Cardiac muscle cell (in vitro differentiated cells and primary cell): ENCODE data around the gene XYLT1. TPM values are rescaled to one million over a fixed set of nuclear protein-coding genes. Genes with fewer than 3 reads are reported as not detected.

Experiments used
- DNase-seq, 2 donors: peaks; one replicate each; pipeline versions ENCODE4 v3.0.0 to v3.0.0-alpha.2; 2010 to 2017; ENCODE audit warnings: low read depth in 1 of 2, low spot score in 1 of 2
- H3K27ac ChIP-seq: fragments of 200-600 bp; sonication (generic); 2 replicates; pipeline ENCODE4 v1.5.1; 2016
- H3K27me3 ChIP-seq: fragments of 200-600 bp; sonication (generic); 2 replicates; pipeline ENCODE4 v1.6.0; 2016; ENCODE audit warnings: control low read depth
- H3K36me3 ChIP-seq: fragments of 200-600 bp; sonication (generic); 2 replicates; pipeline ENCODE4 v1.5.1; 2016; ENCODE audit warnings: control low read depth
- H3K4me1 ChIP-seq: fragments of 200-600 bp; sonication (generic); 2 replicates; pipeline ENCODE4 v1.8.1; 2017; ENCODE audit warnings: low read depth, mild to moderate bottlenecking, mixed run types
- H3K4me3 ChIP-seq: fragments of 200-600 bp; sonication (generic); 2 replicates; pipeline ENCODE4 v1.5.1; 2016; ENCODE audit warnings: mild to moderate bottlenecking
- H3K9me3 ChIP-seq: fragments of 200-600 bp; sonication (generic); 2 replicates; pipeline ENCODE4 v1.5.1; 2017; ENCODE audit warnings: low read depth, mild to moderate bottlenecking, control low read depth
- polyA plus RNA-seq: library from polyadenylated mRNA; unstranded; fragments of >200 nt; fragmentation: Nextera tagmentation; extraction: Ambion mirVana; gene quantifications from 2 replicates; pipeline ENCODE4 v1.2.1, GENCODE V29; 2016
- total RNA-seq: library from RNA; depleted of rRNA; stranded (reverse); fragments of >200 nt; gene quantifications from 2 replicates; pipeline ENCODE4 v1.2.3, GENCODE V29; 2016
- TF ChIP-seq, protein P1 (sequence below): IDR thresholded peaks from 2 replicates; pipeline ENCODE4 v1.5.1; 2012; ENCODE audit warnings: low read depth, mild to moderate bottlenecking, low read length

The XYLT1 gene
- total and polyA plus RNA-seq, 2 experiments from 2014 or later: 3.1 to 7.2 TPM

DNA sequence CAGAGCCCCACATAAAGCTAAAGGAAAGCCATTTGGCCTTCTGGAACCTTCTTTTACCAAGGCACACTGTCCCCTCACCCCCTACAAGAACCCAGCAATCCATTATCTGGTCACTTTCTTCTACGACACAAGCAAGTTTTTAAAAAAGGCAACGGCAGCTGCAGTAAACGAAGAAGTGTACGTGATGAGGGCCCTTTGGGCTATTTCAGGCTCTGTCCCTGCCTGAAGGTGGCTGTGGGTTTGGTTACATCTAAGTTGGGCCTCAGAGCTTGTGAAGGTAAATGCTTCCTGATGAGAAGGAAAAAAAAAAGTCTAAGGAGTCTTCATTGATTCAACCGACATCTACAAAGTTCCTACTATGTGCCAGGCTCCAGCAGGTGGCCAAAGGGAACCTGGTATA is 35.4 kb downstream of the XYLT1 start:
- H3K4me3 ChIP-seq: no peak overlapping the region
- H3K27me3 ChIP-seq: no peaks in the 10 kb centered on the region
- H3K9me3 ChIP-seq: no peaks in the 10 kb centered on the region
- H3K4me1 ChIP-seq: peaks cover 27% of the 10 kb centered on the region
- H3K27ac ChIP-seq: peak overlapping the region; percentile 21
- TF ChIP-seq, protein P1, sequence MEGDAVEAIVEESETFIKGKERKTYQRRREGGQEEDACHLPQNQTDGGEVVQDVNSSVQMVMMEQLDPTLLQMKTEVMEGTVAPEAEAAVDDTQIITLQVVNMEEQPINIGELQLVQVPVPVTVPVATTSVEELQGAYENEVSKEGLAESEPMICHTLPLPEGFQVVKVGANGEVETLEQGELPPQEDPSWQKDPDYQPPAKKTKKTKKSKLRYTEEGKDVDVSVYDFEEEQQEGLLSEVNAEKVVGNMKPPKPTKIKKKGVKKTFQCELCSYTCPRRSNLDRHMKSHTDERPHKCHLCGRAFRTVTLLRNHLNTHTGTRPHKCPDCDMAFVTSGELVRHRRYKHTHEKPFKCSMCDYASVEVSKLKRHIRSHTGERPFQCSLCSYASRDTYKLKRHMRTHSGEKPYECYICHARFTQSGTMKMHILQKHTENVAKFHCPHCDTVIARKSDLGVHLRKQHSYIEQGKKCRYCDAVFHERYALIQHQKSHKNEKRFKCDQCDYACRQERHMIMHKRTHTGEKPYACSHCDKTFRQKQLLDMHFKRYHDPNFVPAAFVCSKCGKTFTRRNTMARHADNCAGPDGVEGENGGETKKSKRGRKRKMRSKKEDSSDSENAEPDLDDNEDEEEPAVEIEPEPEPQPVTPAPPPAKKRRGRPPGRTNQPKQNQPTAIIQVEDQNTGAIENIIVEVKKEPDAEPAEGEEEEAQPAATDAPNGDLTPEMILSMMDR: no peak
- H3K36me3 ChIP-seq: no peaks in the 10 kb centered on the region
- no peak for DNase-seq

DNA sequence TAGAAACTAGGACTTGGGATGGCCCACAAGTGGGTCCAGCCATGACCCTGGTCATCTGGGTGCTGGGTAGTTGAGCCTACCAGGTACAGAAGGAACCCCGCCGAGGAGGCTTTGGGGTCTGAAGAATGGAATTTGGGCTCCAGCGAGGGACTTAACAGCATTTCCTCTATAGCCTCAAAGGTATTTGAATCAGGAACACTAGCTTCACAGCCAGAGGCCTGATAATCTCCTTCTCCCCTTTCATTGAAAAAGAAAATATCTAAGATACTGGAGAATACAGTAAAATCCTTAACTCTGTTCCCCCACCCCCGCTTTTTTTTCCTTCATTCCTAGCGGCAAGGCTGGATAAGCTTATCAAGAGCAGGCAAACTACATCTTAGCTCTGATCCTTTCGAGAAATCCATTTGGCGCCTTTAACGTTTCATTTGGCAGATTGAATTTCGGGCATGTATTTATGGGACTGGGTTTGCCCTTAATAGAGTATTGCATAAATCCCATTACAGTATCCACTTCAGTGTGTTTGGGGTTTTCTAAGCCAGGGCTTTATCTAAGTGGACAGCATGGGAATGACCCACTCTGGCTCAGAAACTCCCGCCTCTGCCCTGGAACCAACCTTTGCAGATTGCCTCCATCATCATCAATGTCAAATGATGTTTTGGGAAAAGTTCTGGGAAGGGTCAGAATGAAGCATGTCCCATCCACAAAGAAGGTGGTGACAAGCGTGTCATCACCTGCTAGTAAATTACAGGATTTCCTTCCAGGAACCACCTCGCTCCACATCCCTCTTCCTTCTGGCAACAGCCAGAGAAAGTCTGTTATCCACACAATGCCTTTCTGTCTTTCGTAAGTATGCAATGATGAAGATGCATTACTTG is 36.9 kb downstream of the XYLT1 start:
- DNase-seq: peak; percentile 2 to 67
- no peaks in the 10 kb centered on the region for H3K36me3 ChIP-seq
- no peaks in the 10 kb centered on the region for H3K27me3 ChIP-seq
- no peak overlapping the region for H3K4me3 ChIP-seq
- H3K9me3 ChIP-seq: no peaks in the 10 kb centered on the region
- TF ChIP-seq, protein P1: no peak
- H3K27ac ChIP-seq: no peak overlapping the region
- H3K4me1 ChIP-seq: peaks cover 27% of the 10 kb centered on the region

DNA sequence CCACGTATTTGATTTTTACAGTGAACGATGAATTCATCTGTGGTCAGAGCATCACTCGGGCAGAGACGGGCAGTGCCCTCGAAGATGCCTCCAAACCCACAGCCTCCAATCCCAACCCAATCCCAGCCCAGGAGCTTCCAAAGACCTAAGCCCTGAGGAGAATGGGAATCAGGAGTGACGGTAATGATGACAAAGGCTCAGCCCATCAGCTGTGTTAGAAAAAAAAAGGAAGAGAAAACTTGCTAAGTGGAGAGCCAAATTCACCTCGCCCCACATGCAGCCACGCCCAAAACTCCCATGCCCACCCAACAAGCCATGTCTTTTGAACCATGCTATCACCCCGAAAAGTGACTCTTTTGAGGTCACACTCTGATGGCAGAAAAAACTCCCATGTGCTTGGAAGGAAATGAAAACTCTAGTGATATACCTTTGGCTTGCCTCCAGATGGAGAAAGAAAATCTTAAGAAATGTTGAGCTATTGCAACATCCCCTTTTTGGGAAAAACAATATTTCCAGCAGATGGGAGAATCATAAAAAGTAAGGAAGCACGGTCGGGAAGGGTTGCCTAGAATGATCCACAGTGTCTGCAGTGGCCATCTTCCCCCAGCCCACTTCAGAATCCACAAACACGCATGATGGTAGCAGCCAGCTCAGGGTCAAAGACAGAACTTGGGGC is 37.7 kb downstream of the XYLT1 start:
- H3K4me1 ChIP-seq: peaks cover 27% of the 10 kb centered on the region
- no peaks in the 10 kb centered on the region for H3K27me3 ChIP-seq
- DNase-seq: peak in 1 of 2 donors; percentile 72
- no peaks in the 10 kb centered on the region for H3K9me3 ChIP-seq
- H3K27ac ChIP-seq: no peak overlapping the region
- no peaks in the 10 kb centered on the region for H3K36me3 ChIP-seq
- no peak overlapping the region for H3K4me3 ChIP-seq
- TF ChIP-seq, protein P1: no peak

DNA sequence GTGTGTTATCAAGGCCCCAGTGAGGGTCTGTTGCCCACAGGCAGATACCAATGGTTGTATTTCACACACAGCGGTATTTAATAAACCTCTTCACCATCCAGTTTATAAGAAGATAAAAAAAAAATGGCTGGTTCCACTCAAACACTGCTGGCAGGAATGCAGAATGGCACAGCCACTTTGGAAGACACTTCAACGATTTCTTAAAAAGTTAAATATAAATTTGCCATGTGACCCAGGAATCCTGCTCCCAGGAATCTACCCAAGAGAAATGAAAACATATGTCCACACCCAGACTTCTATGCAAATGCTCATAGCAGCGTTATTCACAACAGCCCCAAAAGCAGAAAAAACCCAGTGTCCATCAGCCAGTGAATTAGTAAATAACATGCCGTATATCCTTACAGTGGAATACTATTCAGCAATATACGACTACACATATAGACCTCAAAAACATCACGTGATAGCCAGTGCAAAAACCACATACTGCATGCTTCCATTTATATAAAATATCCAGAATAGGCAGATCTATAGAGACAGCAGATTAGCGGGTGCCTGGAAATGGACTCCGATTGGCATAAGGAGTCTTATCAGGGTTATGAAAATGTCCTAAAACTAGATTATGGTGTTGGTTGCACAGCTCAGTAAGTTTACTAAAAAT is 38.7 kb downstream of the XYLT1 start:
- TF ChIP-seq, protein P1: no peak
- no peaks in the 10 kb centered on the region for H3K36me3 ChIP-seq
- peak in 1 of 2 donors; percentile 9 for DNase-seq
- peaks cover 21% of the 10 kb centered on the region for H3K4me1 ChIP-seq
- no peak overlapping the region for H3K4me3 ChIP-seq
- H3K27ac ChIP-seq: no peak overlapping the region
- H3K27me3 ChIP-seq: no peaks in the 10 kb centered on the region
- no peaks in the 10 kb centered on the region for H3K9me3 ChIP-seq

DNA sequence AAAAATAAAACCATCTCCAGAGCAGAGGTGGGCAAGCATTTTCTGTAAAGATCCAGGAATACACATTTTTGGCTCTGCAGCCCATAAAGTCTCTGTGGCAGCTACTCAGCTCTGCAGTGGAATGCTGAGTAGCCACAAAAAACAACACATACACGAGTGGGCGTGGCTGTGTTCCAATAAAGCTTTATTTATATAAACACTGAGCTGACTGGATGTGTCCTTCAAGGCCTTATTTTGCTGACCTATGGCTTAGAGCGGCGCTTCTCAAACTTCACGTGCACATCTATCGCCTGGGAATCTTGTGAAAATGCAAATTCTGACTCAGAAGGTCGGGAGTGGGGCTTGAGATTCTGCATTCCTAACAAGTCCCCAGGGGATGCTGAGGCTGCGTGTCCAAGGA is 39.7 kb downstream of the XYLT1 start:
- peaks cover 21% of the 10 kb centered on the region for H3K4me1 ChIP-seq
- no peak overlapping the region for H3K27ac ChIP-seq
- H3K27me3 ChIP-seq: no peaks in the 10 kb centered on the region
- no peak overlapping the region for H3K4me3 ChIP-seq
- no peaks in the 10 kb centered on the region for H3K36me3 ChIP-seq
- DNase-seq: no peak
- no peaks in the 10 kb centered on the region for H3K9me3 ChIP-seq
- TF ChIP-seq, protein P1: no peak
